ENCODE results near the gene CACUL1. TPM values are rescaled to one million over a fixed set of nuclear protein-coding genes. Genes with fewer than 3 reads are reported as not detected.

CACUL1 gene
- total and polyA plus RNA-seq, 2 of the 13 experiments (the other 11 are each of a cell fraction or from before 2014, with no cell fraction given): 14.2 to 31.0 TPM

- 96% methylated on average over 5 of the region's 7 CpGs for WGBS (ENCODE audit: low lambda C conversion rate)
- Histone ChIP-seq H3K27me3 (ENCODE audit: control insufficient read depth in 1 of 2, insufficient read depth in 2 of 2, low read length in 2 of 2) (no peaks in the 10 kb centered on the region), H4K20me1 (ENCODE audit: insufficient read depth, low read length) (no peaks in the 10 kb centered on the region), H3K79me2 (ENCODE audit: insufficient read depth, low read length) (no peaks in the 10 kb centered on the region), H3K36me3 (replicated peaks in 1 of 2; ENCODE audit: control insufficient read depth in 1 of 2, insufficient read depth in 2 of 2, low read length in 2 of 2) (peaks cover 0 to 2% of the 10 kb centered on the region in 2 experiments; a peak in 2 of 5 replicates), H3K4me3 (replicated peaks in 1 of 3; ENCODE audit: insufficient read depth in 1 of 3, low read depth in 2 of 3, low read length in 3 of 3) (no peak overlapping the region), H3K27ac (ENCODE audit: extremely low read length, insufficient read depth, low read length) (no peak overlapping the region), H3K9ac (ENCODE audit: insufficient read depth, low read depth, low read length) (no peak overlapping the region), H3K4me1 (ENCODE audit: insufficient read depth, low read length) (no peaks in the 10 kb centered on the region), H3K4me2 (ENCODE audit: low read depth, low read length) (no peak overlapping the region), H2AFZ (ENCODE audit: low read length) (no peak overlapping the region), H3K9me3 (ENCODE audit: low read length) (no peaks in the 10 kb centered on the region)
- no TSS peak for BruUV-seq (replicated peaks)
- in situ Hi-C loops (cut with HindIII; ENCODE audit: extremely low pct_ligation_motif_present, low pct_unique_long_range_greater_than_20kb) (no loop called here), intact Hi-C loops (cut with micrococcal nuclease; ENCODE audit: unreplicated experiment) (loop anchor here (2.0 kb wide), 1 partner anchor 143 kb away; no protein-coding TSS in a partner anchor)
- TF ChIP-seq ZNF574 (CRISPR knock-in tag; IDR thresholded peaks at IDR 0.05) (no peak), PHF20 (CRISPR knock-in tag; IDR thresholded peaks at IDR 0.05) (no peak), MEIS2 (CRISPR knock-in tag; IDR thresholded peaks at IDR 0.05) (no peak), KLF11 (CRISPR knock-in tag; IDR thresholded peaks at IDR 0.05) (no peak), SMAD1 (CRISPR knock-in tag; IDR thresholded peaks at IDR 0.05; ENCODE audit: borderline replicate concordance, low read depth) (no peak), TRIM24 (CRISPR knock-in tag; IDR thresholded peaks at IDR 0.05) (no peak)
- ChIA-PET POLR2A (no interaction called here), CTCF (ENCODE audit: low intra/inter-chr PET ratio, low total read pairs) (no interaction called here)
- ATAC-seq (no peak; the same call in 2 of the 3 replicates), DNase-seq (ENCODE audit: low spot score) (no peak), FAIRE-seq (no peak)
Observed at GRCh38 chr10:118712080-118712479, 42.7 kb downstream of the CACUL1 start.

GRCh38 chr10:118710487-118710886 is 44.3 kb downstream of the CACUL1 start:
- BruUV-seq (replicated peaks): no TSS peak
- Histone ChIP-seq H3K4me2 (ENCODE audit: low read depth, low read length) (no peak overlapping the region), H3K27ac (ENCODE audit: extremely low read length, insufficient read depth, low read length) (no peak overlapping the region), H4K20me1 (ENCODE audit: insufficient read depth, low read length) (no peaks in the 10 kb centered on the region), H3K27me3 (ENCODE audit: control insufficient read depth in 1 of 2, insufficient read depth in 2 of 2, low read length in 2 of 2) (no peaks in the 10 kb centered on the region), H3K79me2 (ENCODE audit: insufficient read depth, low read length) (no peaks in the 10 kb centered on the region), H3K36me3 (replicated peaks in 1 of 2; ENCODE audit: control insufficient read depth in 1 of 2, insufficient read depth in 2 of 2, low read length in 2 of 2) (peaks cover 0 to 2% of the 10 kb centered on the region in 2 experiments; a peak in 3 of 5 replicates), H3K4me3 (replicated peaks in 1 of 3; ENCODE audit: insufficient read depth in 1 of 3, low read depth in 2 of 3, low read length in 3 of 3) (no peak overlapping the region), H3K4me1 (ENCODE audit: insufficient read depth, low read length) (no peaks in the 10 kb centered on the region), H3K9ac (ENCODE audit: insufficient read depth, low read depth, low read length) (no peak overlapping the region), H2AFZ (ENCODE audit: low read length) (no peak overlapping the region), H3K9me3 (ENCODE audit: low read length) (no peaks in the 10 kb centered on the region)
- ChIA-PET POLR2A (no interaction called here), CTCF (ENCODE audit: low intra/inter-chr PET ratio, low total read pairs) (no interaction called here)
- DNase-seq (ENCODE audit: low spot score) (no peak), FAIRE-seq (no peak), ATAC-seq (no peak)
- in situ Hi-C loops (cut with HindIII; ENCODE audit: extremely low pct_ligation_motif_present, low pct_unique_long_range_greater_than_20kb): no loop called here
- WGBS (ENCODE audit: low lambda C conversion rate): 88% methylated on average over 1 of the region's 1 CpG
- intact Hi-C loops (cut with micrococcal nuclease; ENCODE audit: unreplicated experiment): no loop called here
- TF ChIP-seq CENPT (CRISPR knock-in tag; IDR thresholded peaks at IDR 0.05; ENCODE audit: low read depth) (no peak), TAF15 (IDR thresholded peaks at IDR 0.05; ENCODE audit: low read depth, low read length, poor library complexity, severe bottlenecking) (no peak), U2AF2 (IDR thresholded peaks at IDR 0.05; ENCODE audit: low read depth, low read length) (no peak), RFX1 (IDR thresholded peaks at IDR 0.05) (no peak), ETV6 (CRISPR knock-in tag; conservative IDR thresholded peaks at IDR 0.05) (no peak), SKIL (CRISPR knock-in tag; IDR thresholded peaks at IDR 0.05; ENCODE audit: borderline replicate concordance) (no peak), MXD3 (CRISPR knock-in tag; IDR thresholded peaks at IDR 0.05) (no peak), PCBP1 (IDR thresholded peaks at IDR 0.05; ENCODE audit: borderline replicate concordance, low read depth, low read length) (no peak)

Data from HepG2 (cell line).